Mesendoderm (in vitro differentiated cells): ENCODE results near the gene LYSMD2.

Experiments
- DNase-seq: peaks from one replicate; pipeline ENCODE4 v3.0.0; 2013
- H2AK5ac ChIP-seq: 2 replicates; pipeline ENCODE4 v1.6.1; 2013; ENCODE audit warnings: low read length, inconsistent platforms
- H2BK120ac ChIP-seq: 2 replicates; pipeline ENCODE4 v1.6.1; 2013; ENCODE audit warnings: low read depth, mild to moderate bottlenecking, low read length, moderate library complexity, mixed read lengths
- H2BK15ac ChIP-seq: replicated peaks from 2 replicates; pipeline ENCODE4 v1.6.1; 2013; ENCODE audit warnings: low read depth, mild to moderate bottlenecking, moderate library complexity
- H2BK5ac ChIP-seq: 2 replicates; pipeline ENCODE4 v1.6.1; 2013; ENCODE audit warnings: low read length, inconsistent platforms
- H3K18ac ChIP-seq: 2 replicates; pipeline ENCODE4 v1.6.1; 2013; ENCODE audit warnings: mild to moderate bottlenecking, low read length, mixed read lengths
- H3K23ac ChIP-seq: one replicate; pipeline ENCODE4 v1.6.1; 2013; ENCODE audit warnings: low read length
- H3K27ac ChIP-seq: 2 replicates; pipeline ENCODE4 v1.5.1; 2013; ENCODE audit warnings: low read depth, mild to moderate bottlenecking, inconsistent platforms, low read length, moderate library complexity
- H3K27me3 ChIP-seq: 2 replicates; pipeline ENCODE4 v1.6.1; 2013; ENCODE audit warnings: low read length, control low read depth, mild to moderate bottlenecking, inconsistent platforms; ENCODE audit not compliant: insufficient read depth, poor library complexity
- H3K36me3 ChIP-seq: 2 replicates; pipeline ENCODE4 v1.6.1; 2013; ENCODE audit warnings: low read length, inconsistent platforms; ENCODE audit not compliant: control insufficient read depth, insufficient read depth
- H3K4ac ChIP-seq: one replicate; pipeline ENCODE4 v1.6.1; 2013; ENCODE audit warnings: low read depth, mild to moderate bottlenecking, low read length, moderate library complexity
- H3K4me1 ChIP-seq: 2 replicates; pipeline ENCODE4 v1.6.1; 2013; ENCODE audit warnings: low read depth, low read length, inconsistent platforms; ENCODE audit not compliant: control insufficient read depth
- H3K4me2 ChIP-seq: 2 replicates; pipeline ENCODE4 v1.6.1; 2013; ENCODE audit warnings: low read length
- H3K4me3 ChIP-seq: 2 replicates; pipeline ENCODE4 v1.5.1; 2013; ENCODE audit warnings: mild to moderate bottlenecking, low read length
- H3K56ac ChIP-seq: one replicate; pipeline ENCODE4 v1.6.1; 2013; ENCODE audit warnings: low read length
- H3K79me1 ChIP-seq: 2 replicates; pipeline ENCODE4 v1.6.1; 2013; ENCODE audit warnings: low read length, inconsistent platforms
- H3K79me2 ChIP-seq: 2 replicates; pipeline ENCODE4 v1.6.1; 2013; ENCODE audit warnings: mild to moderate bottlenecking, low read length; ENCODE audit not compliant: control insufficient read depth, insufficient read depth
- H3K9ac ChIP-seq: 2 replicates; pipeline ENCODE4 v1.6.1; 2013; ENCODE audit warnings: low read length, inconsistent platforms
- H4K5ac ChIP-seq: one replicate; pipeline ENCODE4 v1.6.1; 2013; ENCODE audit warnings: low read length
- H4K8ac ChIP-seq: one replicate; pipeline ENCODE4 v1.6.1; 2013; ENCODE audit warnings: low read depth, mild to moderate bottlenecking, control low read depth, low read length, moderate library complexity
- WGBS: extraction: QIAGEN DNeasy Blood & Tissue Kit; methylation state at CpG from one replicate; pipeline ENCODE4 v1.1.7; 2013; ENCODE audit warnings: low lambda C conversion rate, missing lambda C conversion rate; ENCODE audit not compliant: insufficient coverage; ENCODE audit errors: extremely low coverage; 5-methylcytosine and 5-hydroxymethylcytosine counted together

LYSMD2 gene

GRCh38 chr15:51714162-51714561, 23.3 kb downstream of the LYSMD2 start:
- no peaks in the 10 kb centered on the region for H3K27me3 ChIP-seq
- no peaks in the 10 kb centered on the region for H3K79me2 ChIP-seq
- no peak for DNase-seq
- H3K4me2 ChIP-seq = no peak overlapping the region
- H4K5ac ChIP-seq = no peak overlapping the region
- no peak overlapping the region for H3K27ac ChIP-seq
- H3K4me3 ChIP-seq = no peak overlapping the region
- H3K23ac ChIP-seq = no peak overlapping the region
- no peak overlapping the region for H4K8ac ChIP-seq
- H3K56ac ChIP-seq = no peak overlapping the region
- H2BK15ac ChIP-seq = no peak overlapping the region
- WGBS = no CpG with 5 or more reads among the region's 1 CpG
- H2BK5ac ChIP-seq = no peak overlapping the region
- no peak overlapping the region for H3K4ac ChIP-seq
- H3K79me1 ChIP-seq = no peaks in the 10 kb centered on the region
- no peaks in the 10 kb centered on the region for H3K36me3 ChIP-seq
- no peak overlapping the region for H2AK5ac ChIP-seq
- H2BK120ac ChIP-seq = no peak overlapping the region
- H3K4me1 ChIP-seq = no peaks in the 10 kb centered on the region
- H3K9ac ChIP-seq = no peak overlapping the region
- no peak overlapping the region for H3K18ac ChIP-seq

- Histone ChIP-seq H3K4me3 (no peak overlapping the region), H3K18ac (no peak overlapping the region), H3K36me3 (no peaks in the 10 kb centered on the region), H3K4me1 (no peaks in the 10 kb centered on the region), H3K23ac (no peak overlapping the region), H2BK120ac (no peak overlapping the region), H3K79me1 (no peaks in the 10 kb centered on the region), H2AK5ac (no peak overlapping the region), H4K5ac (no peak overlapping the region), H3K4ac (no peak overlapping the region), H3K56ac (no peak overlapping the region), H2BK15ac (no peak overlapping the region), H3K79me2 (no peaks in the 10 kb centered on the region), H3K9ac (no peak overlapping the region), H3K27me3 (no peaks in the 10 kb centered on the region), H3K27ac (no peak overlapping the region), H3K4me2 (no peak overlapping the region), H2BK5ac (no peak overlapping the region), H4K8ac (no peak overlapping the region)
- no peak for DNase-seq
- no CpG with 5 or more reads among the region's 5 CpGs for WGBS
These were observed 28.4 kb downstream of the LYSMD2 start for GRCh38 chr15:51709031-51709430.

GRCh38 chr15:51708013-51708412, 29.4 kb downstream of the LYSMD2 start:
- no peak overlapping the region for H2BK15ac ChIP-seq
- H3K23ac ChIP-seq = no peak overlapping the region
- no CpG with 5 or more reads among the region's 5 CpGs for WGBS
- H3K79me2 ChIP-seq = no peaks in the 10 kb centered on the region
- no peak overlapping the region for H3K4ac ChIP-seq
- H2AK5ac ChIP-seq = no peak overlapping the region
- H3K18ac ChIP-seq = no peak overlapping the region
- no peaks in the 10 kb centered on the region for H3K4me1 ChIP-seq
- H4K8ac ChIP-seq = no peak overlapping the region
- H2BK5ac ChIP-seq = no peak overlapping the region
- DNase-seq = no peak
- H3K79me1 ChIP-seq = no peaks in the 10 kb centered on the region
- H2BK120ac ChIP-seq = no peak overlapping the region
- H3K4me3 ChIP-seq = no peak overlapping the region
- H3K4me2 ChIP-seq = no peak overlapping the region
- H3K9ac ChIP-seq = no peak overlapping the region
- no peak overlapping the region for H4K5ac ChIP-seq
- H3K36me3 ChIP-seq = no peaks in the 10 kb centered on the region
- H3K27ac ChIP-seq = no peak overlapping the region
- H3K27me3 ChIP-seq = no peaks in the 10 kb centered on the region
- H3K56ac ChIP-seq = no peak overlapping the region

DNA sequence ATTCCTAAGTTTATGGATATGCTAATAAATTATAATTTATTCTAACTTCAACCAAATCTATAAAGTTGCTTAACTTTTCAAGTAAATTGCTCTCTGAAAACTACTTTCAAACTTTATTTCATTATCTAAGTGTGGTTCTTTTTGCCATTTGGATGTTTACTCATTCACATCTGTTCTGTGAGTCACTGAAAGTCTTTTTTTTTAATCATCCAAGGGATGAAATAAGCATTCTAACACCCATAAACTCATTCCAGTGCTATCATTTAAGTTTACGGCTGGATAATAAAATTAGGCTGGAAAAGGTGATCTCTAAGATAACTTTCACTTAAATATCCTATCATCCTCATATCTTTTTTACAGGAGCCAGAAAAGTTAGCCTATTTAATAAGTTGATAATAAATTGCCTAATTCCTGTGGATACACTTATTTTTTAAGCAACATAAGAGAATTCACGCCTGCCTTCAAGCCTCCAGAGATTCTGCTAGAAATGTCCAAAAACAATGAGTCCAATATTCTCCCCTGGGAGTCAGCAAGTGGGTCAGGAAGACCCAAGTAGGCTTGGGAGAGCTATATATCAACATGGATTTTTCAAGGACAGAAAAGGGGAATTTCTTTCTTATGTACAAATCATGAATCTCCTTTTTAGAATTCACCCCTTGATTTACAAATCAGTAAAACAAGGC, 30.4 kb downstream of the LYSMD2 start:
- Histone ChIP-seq H2BK15ac (no peak overlapping the region), H2BK5ac (no peak overlapping the region), H3K36me3 (no peaks in the 10 kb centered on the region), H3K4me1 (no peaks in the 10 kb centered on the region), H3K4me2 (no peak overlapping the region), H3K27me3 (no peaks in the 10 kb centered on the region), H4K8ac (no peak overlapping the region), H3K23ac (no peak overlapping the region), H3K79me1 (no peaks in the 10 kb centered on the region), H2BK120ac (no peak overlapping the region), H3K27ac (no peak overlapping the region), H4K5ac (no peak overlapping the region), H3K9ac (no peak overlapping the region), H3K56ac (no peak overlapping the region), H3K4me3 (no peak overlapping the region), H2AK5ac (no peak overlapping the region), H3K18ac (no peak overlapping the region), H3K4ac (no peak overlapping the region), H3K79me2 (no peaks in the 10 kb centered on the region)
- DNase-seq = no peak
- no CpG with 5 or more reads among the region's 2 CpGs for WGBS

DNA sequence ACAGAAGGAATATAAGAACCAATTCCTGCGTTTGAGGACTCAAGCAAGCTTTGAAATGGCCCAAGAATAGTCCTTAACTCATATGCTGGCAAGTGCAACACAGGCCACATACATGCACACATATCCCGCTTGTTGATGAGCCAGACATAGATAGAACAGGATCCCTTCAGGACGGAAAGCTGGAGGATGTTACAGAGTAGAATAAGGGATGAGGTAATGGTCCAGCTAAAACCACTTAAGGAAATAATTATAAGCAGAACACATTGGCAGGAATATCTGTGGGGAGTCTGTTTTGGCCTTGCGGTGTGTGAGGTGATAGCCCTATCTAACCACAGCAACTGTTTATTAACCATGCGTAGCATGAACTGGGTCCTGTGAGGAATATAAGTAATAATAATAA, 31.2 kb downstream of the LYSMD2 start:
- Histone ChIP-seq H3K79me1 (no peaks in the 10 kb centered on the region), H3K36me3 (no peaks in the 10 kb centered on the region), H3K9ac (no peak overlapping the region), H2BK15ac (no peak overlapping the region), H3K18ac (no peak overlapping the region), H2BK5ac (no peak overlapping the region), H4K5ac (no peak overlapping the region), H3K79me2 (no peaks in the 10 kb centered on the region), H4K8ac (no peak overlapping the region), H2AK5ac (no peak overlapping the region), H3K4ac (no peak overlapping the region), H3K56ac (no peak overlapping the region), H3K27ac (no peak overlapping the region), H3K23ac (no peak overlapping the region), H3K4me3 (no peak overlapping the region), H3K4me2 (no peak overlapping the region), H2BK120ac (no peak overlapping the region), H3K4me1 (no peaks in the 10 kb centered on the region), H3K27me3 (no peaks in the 10 kb centered on the region)
- whole genome bisulfite sequencing = no CpG with 5 or more reads among the region's 5 CpGs
- no peak for DNase-seq

DNA sequence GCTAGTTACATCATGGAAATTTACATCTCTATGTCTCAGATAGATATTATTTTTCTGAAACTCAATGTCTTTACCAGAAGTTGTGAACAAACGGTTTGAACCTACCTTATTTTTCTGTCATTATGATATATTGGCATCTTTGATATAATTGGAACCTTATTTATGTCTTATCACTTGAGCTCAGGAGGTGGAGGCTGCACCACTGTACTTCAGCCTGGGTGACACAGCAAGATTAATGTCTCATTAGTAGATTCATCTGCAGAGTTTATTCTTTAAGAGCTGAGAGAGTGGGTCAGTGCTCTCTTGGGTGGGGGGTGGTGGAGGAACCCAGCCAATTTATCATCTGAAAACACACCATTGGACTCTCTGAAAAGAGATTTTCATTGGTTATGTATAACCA, 34.7 kb downstream of the LYSMD2 start:
- Histone ChIP-seq H3K18ac (no peak overlapping the region), H3K27ac (no peak overlapping the region), H3K79me2 (no peaks in the 10 kb centered on the region), H2AK5ac (no peak overlapping the region), H3K36me3 (no peaks in the 10 kb centered on the region), H3K4ac (no peak overlapping the region), H3K56ac (no peak overlapping the region), H2BK5ac (no peak overlapping the region), H3K4me3 (no peak overlapping the region), H3K4me2 (no peak overlapping the region), H2BK120ac (no peak overlapping the region), H3K23ac (no peak overlapping the region), H4K8ac (no peak overlapping the region), H3K27me3 (no peaks in the 10 kb centered on the region), H4K5ac (no peak overlapping the region), H3K4me1 (no peaks in the 10 kb centered on the region), H2BK15ac (no peak overlapping the region), H3K79me1 (no peaks in the 10 kb centered on the region), H3K9ac (no peak overlapping the region)
- no CpG with 5 or more reads among the region's 1 CpG for WGBS
- DNase-seq = no peak
